DND-41 (cell line): Measurements from ENCODE around the gene FAM241B.

Experiments
- CTCF ChIP-seq: IDR thresholded peaks from 2 replicates; pipeline ENCODE4 v1.5.1; 2012; ENCODE audit warnings: borderline replicate concordance, low read length, moderate library complexity, mild to moderate bottlenecking; ENCODE audit not compliant: poor library complexity, severe bottlenecking; ENCODE audit errors: extremely low read depth
- EZH2 ChIP-seq: IDR thresholded peaks from 3 replicates; pipeline ENCODE4 v1.6.1; 2012; ENCODE audit warnings: borderline replicate concordance, low read depth, mild to moderate bottlenecking, moderate library complexity, low read length, inconsistent platforms; ENCODE audit not compliant: severe bottlenecking

- TF ChIP-seq CTCF, result no peak
- no peak for TF ChIP-seq EZH2
Observed at GRCh38 chr10:69618746-69619145, 11.3 kb upstream of the FAM241B start.
